SK-N-SH treated with all-trans-retinoic acid at 6 μM for 48 hours (cell line): ENCODE data around the gene EPHB4.

Source experiments
- ATAC-seq: fragments of 200-7000 bp; cut with Tn5 transposase; 3 replicates; pipeline ENCODE4 v1.9.1; 2020; ENCODE audit warnings: mild to moderate bottlenecking, moderate library complexity
- ARNTL ChIP-seq: fragments of 450-650 bp; formaldehyde crosslinking; IDR thresholded peaks from 2 replicates; pipeline ENCODE4 v1.5.0; 2020; ENCODE audit warnings: low read depth, mild to moderate bottlenecking, moderate library complexity, borderline replicate concordance
- BACH2 ChIP-seq: fragments of 250-450 bp; sonication (Bioruptor Pico); IDR thresholded peaks from 2 replicates; pipeline ENCODE4 v1.9.0; 2021; ENCODE audit warnings: mild to moderate bottlenecking, borderline replicate concordance
- ESRRG ChIP-seq: fragments of 250-450 bp; sonication (Bioruptor Pico); IDR thresholded peaks from 2 replicates; pipeline ENCODE4 v1.6.1; 2021; ENCODE audit warnings: mild to moderate bottlenecking
- GLIS3 ChIP-seq: fragments of 250-450 bp; sonication (Bioruptor Pico); IDR thresholded peaks from 2 replicates; pipeline ENCODE4 v1.5.0; 2020; ENCODE audit warnings: mild to moderate bottlenecking, moderate library complexity
- ISL1 ChIP-seq: fragments of 250-450 bp; sonication (Bioruptor Pico); IDR thresholded peaks from 2 replicates; pipeline ENCODE4 v2.1.2; 2022; ENCODE audit warnings: mild to moderate bottlenecking, moderate library complexity
- OSR1 ChIP-seq: fragments of 250-450 bp; sonication (Bioruptor Pico); IDR thresholded peaks from 2 replicates; pipeline ENCODE4 v1.8.0; 2022; ENCODE audit warnings: moderate library complexity, mild to moderate bottlenecking, inconsistent platforms
- PPARA ChIP-seq: fragments of 250-450 bp; sonication (Bioruptor Pico); IDR thresholded peaks from 2 replicates; pipeline ENCODE4 v1.5.0; 2020; ENCODE audit warnings: mild to moderate bottlenecking, borderline replicate concordance
- RARB ChIP-seq: fragments of 250-450 bp; sonication (Bioruptor Pico); IDR thresholded peaks from 2 replicates; pipeline ENCODE4 v1.8.0; 2021; ENCODE audit warnings: mild to moderate bottlenecking, moderate library complexity
- SNAI2 ChIP-seq: fragments of 250-450 bp; sonication (Bioruptor Pico); IDR thresholded peaks from 2 replicates; pipeline ENCODE4 v1.5.0; 2020; ENCODE audit warnings: mild to moderate bottlenecking, moderate library complexity
- TCF4 ChIP-seq: fragments of 250-450 bp; sonication (Bioruptor Pico); IDR thresholded peaks from 2 replicates; pipeline ENCODE4 v1.8.0; 2021; ENCODE audit warnings: mild to moderate bottlenecking, moderate library complexity, borderline replicate concordance
- TSHZ2 ChIP-seq: fragments of 250-450 bp; sonication (Bioruptor Pico); IDR thresholded peaks from 2 replicates; pipeline ENCODE4 v1.5.0; 2020; ENCODE audit warnings: mild to moderate bottlenecking, moderate library complexity
- ZC3H10 ChIP-seq: fragments of 250-450 bp; sonication (Bioruptor Pico); IDR thresholded peaks from 2 replicates; pipeline ENCODE4 v1.5.1; 2021; ENCODE audit warnings: mild to moderate bottlenecking, moderate library complexity
- ZFP3 ChIP-seq: fragments of 250-450 bp; sonication (Bioruptor Pico); IDR thresholded peaks from 2 replicates; pipeline ENCODE4 v1.5.0; 2020; ENCODE audit warnings: mild to moderate bottlenecking, moderate library complexity
- ZFP30 ChIP-seq: fragments of 450-650 bp; formaldehyde crosslinking; IDR thresholded peaks from 2 replicates; pipeline ENCODE4 v1.5.0; 2022; ENCODE audit warnings: mild to moderate bottlenecking, moderate library complexity
- ZNF565 ChIP-seq: fragments of 450-650 bp; formaldehyde crosslinking; conservative IDR thresholded peaks from 2 replicates; pipeline ENCODE4 v1.5.0; 2020; ENCODE audit warnings: low read depth, mild to moderate bottlenecking, moderate library complexity
- TF ChIP-seq, protein P1 (sequence below): fragments of 250-450 bp; sonication (Bioruptor Pico); IDR thresholded peaks from 2 replicates; pipeline ENCODE4 v1.5.1; 2020; ENCODE audit warnings: low read depth, mild to moderate bottlenecking, moderate library complexity
- TF ChIP-seq, protein P2 (sequence below): fragments of 250-450 bp; sonication (Bioruptor Pico); IDR thresholded peaks from 2 replicates; pipeline ENCODE4 v1.5.1; 2021; ENCODE audit warnings: mild to moderate bottlenecking, moderate library complexity
- TF ChIP-seq, protein P3 (sequence below): fragments of 250-450 bp; sonication (Bioruptor Pico); IDR thresholded peaks from 2 replicates; pipeline ENCODE4 v1.8.0; 2020; ENCODE audit warnings: mild to moderate bottlenecking, moderate library complexity, borderline replicate concordance

EPHB4 gene

GRCh38 chr7:100830396-100830795 lies 3.1 kb upstream of the EPHB4 start:
- no peak for ATAC-seq
- no peak for TF ChIP-seq ARNTL (CRISPR knock-in tag)
- TF ChIP-seq, protein P1, sequence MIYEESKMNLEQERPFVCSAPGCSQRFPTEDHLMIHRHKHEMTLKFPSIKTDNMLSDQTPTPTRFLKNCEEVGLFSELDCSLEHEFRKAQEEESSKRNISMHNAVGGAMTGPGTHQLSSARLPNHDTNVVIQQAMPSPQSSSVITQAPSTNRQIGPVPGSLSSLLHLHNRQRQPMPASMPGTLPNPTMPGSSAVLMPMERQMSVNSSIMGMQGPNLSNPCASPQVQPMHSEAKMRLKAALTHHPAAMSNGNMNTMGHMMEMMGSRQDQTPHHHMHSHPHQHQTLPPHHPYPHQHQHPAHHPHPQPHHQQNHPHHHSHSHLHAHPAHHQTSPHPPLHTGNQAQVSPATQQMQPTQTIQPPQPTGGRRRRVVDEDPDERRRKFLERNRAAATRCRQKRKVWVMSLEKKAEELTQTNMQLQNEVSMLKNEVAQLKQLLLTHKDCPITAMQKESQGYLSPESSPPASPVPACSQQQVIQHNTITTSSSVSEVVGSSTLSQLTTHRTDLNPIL (CRISPR knock-in tag) = no peak
- no peak for TF ChIP-seq OSR1
- TF ChIP-seq RARB (CRISPR knock-in tag) = no peak
- TF ChIP-seq GLIS3 = no peak
- no peak for TF ChIP-seq SNAI2 (CRISPR knock-in tag)
- TF ChIP-seq, protein P2, sequence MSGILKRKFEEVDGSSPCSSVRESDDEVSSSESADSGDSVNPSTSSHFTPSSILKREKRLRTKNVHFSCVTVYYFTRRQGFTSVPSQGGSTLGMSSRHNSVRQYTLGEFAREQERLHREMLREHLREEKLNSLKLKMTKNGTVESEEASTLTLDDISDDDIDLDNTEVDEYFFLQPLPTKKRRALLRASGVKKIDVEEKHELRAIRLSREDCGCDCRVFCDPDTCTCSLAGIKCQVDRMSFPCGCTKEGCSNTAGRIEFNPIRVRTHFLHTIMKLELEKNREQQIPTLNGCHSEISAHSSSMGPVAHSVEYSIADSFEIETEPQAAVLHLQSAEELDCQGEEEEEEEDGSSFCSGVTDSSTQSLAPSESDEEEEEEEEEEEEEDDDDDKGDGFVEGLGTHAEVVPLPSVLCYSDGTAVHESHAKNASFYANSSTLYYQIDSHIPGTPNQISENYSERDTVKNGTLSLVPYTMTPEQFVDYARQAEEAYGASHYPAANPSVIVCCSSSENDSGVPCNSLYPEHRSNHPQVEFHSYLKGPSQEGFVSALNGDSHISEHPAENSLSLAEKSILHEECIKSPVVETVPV (CRISPR knock-in tag) = no peak

DNA sequence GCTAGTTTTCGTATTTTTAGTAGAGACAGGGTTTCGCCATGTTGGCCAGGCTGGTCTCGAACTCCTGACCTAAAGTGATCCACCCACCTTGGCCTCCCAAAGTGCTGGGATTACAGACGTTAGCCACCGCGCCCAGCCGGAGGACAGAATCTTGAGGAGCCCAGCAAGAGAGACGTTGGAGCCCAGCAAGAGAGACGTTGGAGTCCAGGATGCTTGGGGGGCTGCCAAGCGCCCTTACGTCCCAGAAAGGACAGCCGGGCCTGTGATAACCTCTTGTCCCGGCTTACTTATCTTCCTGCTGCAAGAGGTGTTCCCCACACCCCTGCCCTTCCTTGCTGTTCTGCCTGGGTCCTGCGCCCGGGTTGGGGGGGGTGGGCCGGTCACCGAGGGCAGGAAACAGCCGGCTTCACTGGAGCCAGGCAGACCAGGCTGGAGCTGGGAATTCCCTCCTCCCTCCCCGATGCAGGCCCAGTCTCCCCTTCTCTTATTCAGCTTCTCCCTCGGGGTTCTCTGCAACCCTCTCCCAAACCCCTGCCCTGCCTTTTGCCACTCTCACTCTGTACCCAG lies 1.9 kb upstream of the EPHB4 start:
- no peak for TF ChIP-seq ARNTL (CRISPR knock-in tag)
- no peak for TF ChIP-seq ZC3H10 (CRISPR knock-in tag)
- TF ChIP-seq SNAI2 (CRISPR knock-in tag) = no peak
- TF ChIP-seq GLIS3 = no peak
- TF ChIP-seq ESRRG (CRISPR knock-in tag) = no peak
- TF ChIP-seq ISL1 = no peak
- no peak for ATAC-seq

DNA sequence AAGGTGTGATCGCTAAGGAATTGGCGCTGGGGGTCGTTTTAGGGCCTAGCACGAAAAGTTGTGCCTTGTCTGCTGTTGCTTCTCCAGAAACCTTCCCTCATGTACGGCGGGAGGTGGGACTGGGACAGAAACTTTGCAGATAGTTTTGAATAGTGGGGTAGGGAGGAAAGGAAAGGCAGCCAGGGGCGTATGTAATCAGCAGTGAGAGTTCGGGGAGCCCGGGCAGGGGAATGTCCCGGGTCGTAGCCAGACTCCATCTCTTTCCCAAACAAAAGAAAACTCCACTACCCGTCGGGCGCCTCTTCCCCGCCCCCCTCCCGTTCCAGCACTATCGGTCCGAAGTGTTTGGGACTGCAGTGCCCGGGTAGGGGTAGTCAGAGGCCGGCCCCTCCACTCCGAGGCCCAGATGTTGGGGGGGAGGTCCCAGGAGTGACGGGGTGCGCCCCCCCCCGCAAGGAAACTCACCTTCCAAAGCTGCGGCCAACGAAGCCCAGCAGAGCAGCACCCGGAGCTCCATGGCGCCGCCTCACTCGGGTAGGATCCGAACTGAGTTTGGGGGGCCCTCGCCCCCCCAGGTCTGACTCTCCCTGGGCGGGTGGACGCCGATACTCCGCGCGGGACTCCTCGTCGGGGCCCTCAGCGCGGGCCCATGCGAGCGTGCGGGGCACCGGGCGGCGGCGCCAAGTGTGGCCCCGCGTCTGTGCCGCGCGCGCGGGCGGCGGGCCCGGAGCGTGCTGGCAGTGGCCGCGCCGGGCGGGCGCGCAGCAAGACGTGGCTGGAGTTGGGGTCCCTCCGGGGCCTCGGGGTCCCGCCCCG lies 601 bp downstream of the EPHB4 start:
- ATAC-seq = peak; percentile 26
- no peak for TF ChIP-seq ZFP3 (CRISPR knock-in tag)
- TF ChIP-seq, protein P1 (CRISPR knock-in tag) = no peak
- TF ChIP-seq BACH2 = no peak
- no peak for TF ChIP-seq ZFP30 (CRISPR knock-in tag)
- no peak for TF ChIP-seq TCF4 (CRISPR knock-in tag)
- TF ChIP-seq ISL1 = no peak
- TF ChIP-seq, protein P3, sequence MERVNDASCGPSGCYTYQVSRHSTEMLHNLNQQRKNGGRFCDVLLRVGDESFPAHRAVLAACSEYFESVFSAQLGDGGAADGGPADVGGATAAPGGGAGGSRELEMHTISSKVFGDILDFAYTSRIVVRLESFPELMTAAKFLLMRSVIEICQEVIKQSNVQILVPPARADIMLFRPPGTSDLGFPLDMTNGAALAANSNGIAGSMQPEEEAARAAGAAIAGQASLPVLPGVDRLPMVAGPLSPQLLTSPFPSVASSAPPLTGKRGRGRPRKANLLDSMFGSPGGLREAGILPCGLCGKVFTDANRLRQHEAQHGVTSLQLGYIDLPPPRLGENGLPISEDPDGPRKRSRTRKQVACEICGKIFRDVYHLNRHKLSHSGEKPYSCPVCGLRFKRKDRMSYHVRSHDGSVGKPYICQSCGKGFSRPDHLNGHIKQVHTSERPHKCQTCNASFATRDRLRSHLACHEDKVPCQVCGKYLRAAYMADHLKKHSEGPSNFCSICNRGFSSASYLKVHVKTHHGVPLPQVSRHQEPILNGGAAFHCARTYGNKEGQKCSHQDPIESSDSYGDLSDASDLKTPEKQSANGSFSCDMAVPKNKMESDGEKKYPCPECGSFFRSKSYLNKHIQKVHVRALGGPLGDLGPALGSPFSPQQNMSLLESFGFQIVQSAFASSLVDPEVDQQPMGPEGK (CRISPR knock-in tag) = peak; percentile 89; the same call in 1 of the 2 replicates
- TF ChIP-seq TSHZ2 = no peak

DNA sequence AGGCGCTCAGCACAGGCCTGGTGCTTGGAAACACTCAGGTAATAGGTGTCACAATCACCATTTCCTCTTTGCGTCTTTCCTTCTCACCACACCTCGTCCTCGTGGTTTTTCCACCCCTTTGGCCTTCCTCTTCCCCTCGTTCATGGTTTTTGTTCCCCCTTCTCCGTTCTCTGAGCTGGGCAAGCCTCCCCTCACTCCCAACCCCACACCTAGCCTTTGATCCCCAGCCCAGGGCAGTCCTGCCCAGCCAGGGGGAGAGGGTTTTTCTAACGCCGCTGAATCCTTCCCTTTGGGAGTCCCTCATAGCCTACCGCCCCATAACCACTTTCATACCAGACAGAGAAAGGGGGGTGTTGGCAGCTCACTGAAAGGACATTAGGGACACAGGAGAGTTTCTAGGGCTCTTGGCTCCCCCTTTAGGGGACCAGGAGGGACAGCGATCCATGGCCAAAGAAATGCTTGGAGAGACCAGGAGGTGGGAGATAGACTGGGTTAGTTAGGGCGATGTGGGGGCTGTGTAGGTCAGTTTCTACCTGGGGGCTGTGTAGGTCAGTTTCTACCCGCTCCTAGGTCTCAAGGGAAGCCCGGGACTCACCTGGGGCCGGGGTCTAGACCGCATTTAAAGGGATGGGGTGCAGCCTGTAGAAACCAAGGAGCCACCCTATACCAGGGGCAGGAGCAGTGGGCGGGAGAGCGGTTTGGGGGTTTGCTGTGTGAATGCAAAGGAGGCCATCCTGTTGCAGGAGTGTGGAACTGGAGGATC lies 1.4 kb downstream of the EPHB4 start:
- ATAC-seq = peak; percentile 58
- no peak for TF ChIP-seq ISL1
- TF ChIP-seq TSHZ2 = no peak
- no peak for TF ChIP-seq ZC3H10 (CRISPR knock-in tag)
- TF ChIP-seq ZNF565 (CRISPR knock-in tag) = no peak
- TF ChIP-seq BACH2 = no peak
- no peak for TF ChIP-seq PPARA (CRISPR knock-in tag)
- TF ChIP-seq GLIS3 = no peak
- no peak for TF ChIP-seq OSR1
- no peak for TF ChIP-seq ZFP30 (CRISPR knock-in tag)
- TF ChIP-seq RARB (CRISPR knock-in tag) = no peak
- no peak for TF ChIP-seq TCF4 (CRISPR knock-in tag)
